ENCODE measurements around the gene SLC34A3. TPM values are rescaled to one million over a fixed set of nuclear protein-coding genes. Genes with fewer than 3 reads are reported as not detected.
"Not testable (repeated sequence)": the region's sequence is repeated elsewhere in the genome, so short reads cannot be mapped to it uniquely, and the experiment has no call there.

Gene SLC34A3
- total RNA-seq, 4 donors from 2014 or later, result 0.33 TPM; not detected in 3

- DNase-seq, result peak; percentile 89 to 93
- no peaks in the 10 kb centered on the region for H3K36me3 ChIP-seq
- H3K27ac ChIP-seq, result no peak overlapping the region
- intact Hi-C loops (cut with DNase I), result no loop called here
- H3K4me1 ChIP-seq, result peaks cover 14 to 43% of the 10 kb centered on the region in 2 donors
- H3K27me3 ChIP-seq, result no peaks in the 10 kb centered on the region
- H3K9me3 ChIP-seq, result no peaks in the 10 kb centered on the region
- H3K4me3 ChIP-seq (replicated peaks in 1 of 3), result no peak overlapping the region
- no peak for TF ChIP-seq POLR2A (IDR thresholded peaks at IDR 0.05)
- TF ChIP-seq, protein P1, sequence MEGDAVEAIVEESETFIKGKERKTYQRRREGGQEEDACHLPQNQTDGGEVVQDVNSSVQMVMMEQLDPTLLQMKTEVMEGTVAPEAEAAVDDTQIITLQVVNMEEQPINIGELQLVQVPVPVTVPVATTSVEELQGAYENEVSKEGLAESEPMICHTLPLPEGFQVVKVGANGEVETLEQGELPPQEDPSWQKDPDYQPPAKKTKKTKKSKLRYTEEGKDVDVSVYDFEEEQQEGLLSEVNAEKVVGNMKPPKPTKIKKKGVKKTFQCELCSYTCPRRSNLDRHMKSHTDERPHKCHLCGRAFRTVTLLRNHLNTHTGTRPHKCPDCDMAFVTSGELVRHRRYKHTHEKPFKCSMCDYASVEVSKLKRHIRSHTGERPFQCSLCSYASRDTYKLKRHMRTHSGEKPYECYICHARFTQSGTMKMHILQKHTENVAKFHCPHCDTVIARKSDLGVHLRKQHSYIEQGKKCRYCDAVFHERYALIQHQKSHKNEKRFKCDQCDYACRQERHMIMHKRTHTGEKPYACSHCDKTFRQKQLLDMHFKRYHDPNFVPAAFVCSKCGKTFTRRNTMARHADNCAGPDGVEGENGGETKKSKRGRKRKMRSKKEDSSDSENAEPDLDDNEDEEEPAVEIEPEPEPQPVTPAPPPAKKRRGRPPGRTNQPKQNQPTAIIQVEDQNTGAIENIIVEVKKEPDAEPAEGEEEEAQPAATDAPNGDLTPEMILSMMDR (IDR thresholded peaks at IDR 0.05), result peak; percentile 98 to 100 (median 99)
- 7 to 18% methylated on average over 5 to 15 of the region's 31 CpGs for WGBS, 2 donors
Observed at GRCh38 chr9:137236238-137236935, 5.7 kb downstream of the SLC34A3 start.

DNA sequence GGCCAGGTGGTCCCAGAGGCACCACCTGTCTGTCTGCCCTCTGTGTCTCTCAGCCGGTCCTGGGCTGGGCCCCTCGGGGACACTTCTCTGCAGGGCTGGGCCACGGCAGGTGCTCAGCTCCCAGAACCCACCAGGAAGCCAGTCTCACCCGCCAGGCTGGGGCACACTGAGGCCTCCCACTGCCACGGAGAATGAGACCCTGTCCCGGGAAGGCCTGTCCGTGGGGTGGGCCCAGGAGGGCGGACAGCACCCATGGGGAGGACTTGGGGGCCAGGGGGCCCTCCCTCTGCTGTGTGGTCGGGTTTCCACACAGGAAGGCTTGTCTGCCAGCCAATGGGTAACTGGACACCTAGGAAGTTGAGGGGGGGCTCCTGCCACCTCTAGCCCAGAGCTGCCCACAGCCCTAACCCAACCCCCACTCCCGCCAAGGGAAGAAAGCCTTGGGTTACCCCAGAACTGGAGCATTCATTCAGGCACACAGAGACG, 6.3 kb downstream of the SLC34A3 start:
- Histone ChIP-seq H3K27ac (no peak overlapping the region), H3K27me3 (no peaks in the 10 kb centered on the region), H3K9me3 (no peaks in the 10 kb centered on the region), H3K4me1 (peaks cover 15 to 44% of the 10 kb centered on the region in 2 donors), H3K36me3 (peaks cover under 1 to 3% of the 10 kb centered on the region in 2 donors), H3K4me3 (replicated peaks in 1 of 3) (no peak overlapping the region)
- DNase-seq, result peak; percentile 22 to 44
- intact Hi-C loops (cut with DNase I), result no loop called here
- WGBS, 2 donors, result 46 to 63% methylated on average over 2 of the region's 11 CpGs
- TF ChIP-seq, protein P1 (IDR thresholded peaks at IDR 0.05), result no peak
- TF ChIP-seq POLR2A (IDR thresholded peaks at IDR 0.05), result no peak

GRCh38 chr9:137237759-137238726, 7.3 kb downstream of the SLC34A3 start:
- WGBS, 2 donors, result 65 to 87% methylated on average over 8 to 9 of the region's 13 CpGs
- no peak overlapping the region for H3K27ac ChIP-seq
- no peaks in the 10 kb centered on the region for H3K9me3 ChIP-seq
- TF ChIP-seq, protein P1 (IDR thresholded peaks at IDR 0.05), result no peak
- TF ChIP-seq POLR2A (IDR thresholded peaks at IDR 0.05), result no peak
- H3K36me3 ChIP-seq, result peaks cover 9 to 13% of the 10 kb centered on the region in 2 donors
- intact Hi-C loops (cut with DNase I), result no loop called here
- no peak for DNase-seq
- no peak overlapping the region for H3K4me3 ChIP-seq (replicated peaks in 1 of 3)
- peaks cover 22 to 55% of the 10 kb centered on the region in 2 donors for H3K4me1 ChIP-seq
- H3K27me3 ChIP-seq, result no peaks in the 10 kb centered on the region

- WGBS, 2 donors, result 51 to 53% methylated on average over 27 of the region's 27 CpGs
- intact Hi-C loops (cut with DNase I), result not testable (repeated sequence)
- peak overlapping the region; percentile 91 to 97 (median 94) for H3K27ac ChIP-seq
Observed at GRCh38 chr9:137239541-137240200, 9.0 kb downstream of the SLC34A3 start.

GRCh38 chr9:137240318-137240840, 9.7 kb downstream of the SLC34A3 start:
- intact Hi-C loops (cut with DNase I), result no loop called here
- Histone ChIP-seq H3K27ac (peak overlapping the region; percentile 91 to 97 (median 94)), H3K27me3 (no peaks in the 10 kb centered on the region), H3K9me3 (no peaks in the 10 kb centered on the region), H3K36me3 (peaks cover 16 to 18% of the 10 kb centered on the region in 2 donors), H3K4me1 (peaks cover 22 to 55% of the 10 kb centered on the region in 2 donors), H3K4me3 (replicated peaks in 1 of 3) (peak overlapping the region; percentile 38 to 66 (median 48))
- DNase-seq, result peak; percentile 87 to 88
- 0% methylated on average over 1 to 7 of the region's 58 CpGs for WGBS, 2 donors
- TF ChIP-seq, protein P1 (IDR thresholded peaks at IDR 0.05), result no peak
- no peak for TF ChIP-seq POLR2A (IDR thresholded peaks at IDR 0.05)

More at GRCh38 chr9:137239541-137240200, 9.0 kb downstream of the SLC34A3 start:
- not testable (repeated sequence) for H3K9me3 ChIP-seq, H3K27me3 ChIP-seq, DNase-seq
- Histone ChIP-seq H3K4me3 (replicated peaks in 1 of 3) (peak overlapping the region; percentile 32 to 66 (median 48)), H3K36me3 (peaks cover 16 to 18% of the 10 kb centered on the region in 2 donors), H3K4me1 (peaks cover 22 to 55% of the 10 kb centered on the region in 2 donors)

Data from thyroid gland (tissue), 4 donors.